Thyroid gland (tissue), 4 donors: ENCODE measurements around the gene ITIH2.

ENCODE experiments used
- CTCF ChIP-seq, 6 experiments: fragments of 200-600 bp in 3 of 6; fragments of 450-650 bp in 3 of 6; sonication (generic) in 3 of 6; IDR thresholded peaks; one replicate each; pipeline ENCODE4 v1.5.1; 2016 to 2019; ENCODE audit warnings: antibody characterized with exemption in 6 of 6, mild to moderate bottlenecking in 2 of 6, inconsistent platforms in 1 of 6, moderate library complexity in 1 of 6
- POLR2A ChIP-seq, 2 donors: fragments of 450-650 bp; IDR thresholded peaks; one replicate each; pipeline ENCODE4 v1.6.1; 2017; ENCODE audit warnings: antibody characterized with exemption in 2 of 2, mild to moderate bottlenecking in 2 of 2, moderate library complexity in 1 of 2

GRCh38 chr10:7686351-7687171 is 16.6 kb upstream of the ITIH2 start:
- TF ChIP-seq POLR2A (IDR thresholded peaks at IDR 0.05) (no peak), CTCF (IDR thresholded peaks at IDR 0.05) (no peak)
